Uterus (tissue), 2 donors: ENCODE data around the gene CKM.

Experiments
- CTCF ChIP-seq, 4 experiments: fragments of 200-600 bp in 2 of 4; fragments of 450-650 bp in 2 of 4; sonication (generic) in 2 of 4; IDR thresholded peaks; one replicate each; pipeline ENCODE4 v1.5.1; 2016 to 2019; ENCODE audit warnings: antibody characterized with exemption in 4 of 4, mild to moderate bottlenecking in 2 of 4, moderate library complexity in 1 of 4
- POLR2A ChIP-seq, 2 donors: fragments of 450-650 bp; IDR thresholded peaks; one replicate each; pipeline ENCODE4 v1.6.1; 2016; ENCODE audit warnings: antibody characterized with exemption in 2 of 2, mild to moderate bottlenecking in 1 of 2, moderate library complexity in 1 of 2

- no peak for TF ChIP-seq CTCF (IDR thresholded peaks at IDR 0.05)
- TF ChIP-seq POLR2A (IDR thresholded peaks at IDR 0.05) = no peak
Measured at GRCh38 chr19:45275370-45275971, 47.2 kb downstream of the CKM start.
